HepG2 (cell line): ENCODE measurements around the gene RAPGEFL1. TPM values are rescaled to one million over a fixed set of nuclear protein-coding genes. Genes with fewer than 3 reads are reported as not detected.
A peak's percentile ranks its signal among the peaks of the same experiment; 100 is the strongest.

Source experiments
- AKAP8 ChIP-seq: sonication (generic); formaldehyde crosslinking; IDR thresholded peaks from 2 replicates; pipeline ENCODE4 v1.5.1; 2020; ENCODE audit warnings: mild to moderate bottlenecking, missing genetic modification reagents
- CBX1 ChIP-seq: IDR thresholded peaks from one replicate; pipeline ENCODE4 v1.6.1; 2016; ENCODE audit warnings: antibody characterized with exemption, low read depth
- DR1 ChIP-seq: sonication (generic); formaldehyde crosslinking; IDR thresholded peaks from 2 replicates; pipeline ENCODE4 v1.8.0; 2021; ENCODE audit warnings: mild to moderate bottlenecking, missing genetic modification reagents, inconsistent platforms
- GABPB1 ChIP-seq: IDR thresholded peaks from 2 replicates; pipeline ENCODE4 v1.6.1; 2016; ENCODE audit warnings: mild to moderate bottlenecking, missing genetic modification reagents, moderate library complexity, missing compliant biosample characterization
- GTF2F1 ChIP-seq: fragments of 150-350 bp; IDR thresholded peaks from 2 replicates; pipeline ENCODE4 v1.6.1; 2014; ENCODE audit warnings: low read length
- LRRFIP1 ChIP-seq: sonication (generic); formaldehyde crosslinking; conservative IDR thresholded peaks from 2 replicates; pipeline ENCODE4 v1.4.0; 2020; ENCODE audit warnings: missing genetic modification reagents
- MLX ChIP-seq: IDR thresholded peaks from 2 replicates; pipeline ENCODE4 v1.6.1; 2016
- NCOR1 ChIP-seq: fragments of 200-600 bp; sonication (generic); IDR thresholded peaks from 2 replicates; pipeline ENCODE4 v1.7.0; 2017; ENCODE audit warnings: antibody characterized with exemption, low read length, borderline replicate concordance
- NFIB ChIP-seq: sonication (generic); formaldehyde crosslinking; IDR thresholded peaks from 2 replicates; pipeline ENCODE4 v1.9.0; 2021; ENCODE audit warnings: missing genetic modification reagents, mild to moderate bottlenecking, borderline replicate concordance
- PLSCR1 ChIP-seq: sonication (generic); formaldehyde crosslinking; IDR thresholded peaks from 2 replicates; pipeline ENCODE4 v1.5.0; 2020; ENCODE audit warnings: missing genetic modification reagents, mild to moderate bottlenecking, borderline replicate concordance
- RAD51 ChIP-seq: fragments of 450-650 bp; IDR thresholded peaks from 2 replicates; pipeline ENCODE4 v1.6.1; 2016; ENCODE audit warnings: borderline replicate concordance
- REST ChIP-seq, 2 experiments: IDR thresholded peaks; 2 replicates each; pipeline ENCODE4 v1.6.1; 2011 to 2012; ENCODE audit warnings: low read length in 2 of 2, borderline replicate concordance in 1 of 2, low read depth in 1 of 2, mild to moderate bottlenecking in 1 of 2, moderate library complexity in 1 of 2
- SAFB2 ChIP-seq: sonication (generic); formaldehyde crosslinking; IDR thresholded peaks from 2 replicates; pipeline ENCODE4 v1.5.1; 2020; ENCODE audit warnings: missing genetic modification reagents, low read depth, mild to moderate bottlenecking, borderline replicate concordance
- SKI ChIP-seq: fragments of 450-650 bp; IDR thresholded peaks from one replicate; pipeline ENCODE4 v1.6.1; 2018; ENCODE audit warnings: mild to moderate bottlenecking; ENCODE audit not compliant: partially characterized antibody
- SMAD1 ChIP-seq: sonication (generic); formaldehyde crosslinking; IDR thresholded peaks from 2 replicates; pipeline ENCODE4 v1.4.0; 2020; ENCODE audit warnings: missing genetic modification reagents, low read depth, mild to moderate bottlenecking, borderline replicate concordance
- SMC3 ChIP-seq: IDR thresholded peaks from 2 replicates; pipeline ENCODE4 v1.6.1; 2011; ENCODE audit warnings: low read length, improper control_type of control experiment
- SNAPC2 ChIP-seq: sonication (generic); formaldehyde crosslinking; IDR thresholded peaks from 2 replicates; pipeline ENCODE4 v1.8.1; 2022; ENCODE audit warnings: mild to moderate bottlenecking, missing genetic modification reagents
- ZFP82 ChIP-seq: sonication (generic); formaldehyde crosslinking; IDR thresholded peaks from 2 replicates; pipeline ENCODE4 v1.5.1; 2020; ENCODE audit warnings: mild to moderate bottlenecking, missing genetic modification reagents, borderline replicate concordance
- ZKSCAN8 ChIP-seq: IDR thresholded peaks from 2 replicates; pipeline ENCODE4 v1.6.1; 2016; ENCODE audit warnings: borderline replicate concordance, missing genetic modification reagents, missing compliant biosample characterization
- ZNF24 ChIP-seq: fragments of 450-650 bp; IDR thresholded peaks from 2 replicates; pipeline ENCODE4 v1.6.1; 2017; ENCODE audit warnings: antibody characterized with exemption, mild to moderate bottlenecking
- ZNF3 ChIP-seq: IDR thresholded peaks from 2 replicates; pipeline ENCODE4 v1.7.0; 2017; ENCODE audit warnings: inconsistent platforms
- ZNF329 ChIP-seq: sonication (generic); formaldehyde crosslinking; IDR thresholded peaks from 2 replicates; pipeline ENCODE4 v1.9.0; 2021; ENCODE audit warnings: low read depth, mild to moderate bottlenecking, missing genetic modification reagents
- ZNF441 ChIP-seq: sonication (generic); formaldehyde crosslinking; IDR thresholded peaks from 2 replicates; pipeline ENCODE4 v1.7.0; 2021; ENCODE audit warnings: missing genetic modification reagents, borderline replicate concordance
- ZNF563 ChIP-seq: sonication (generic); formaldehyde crosslinking; IDR thresholded peaks from 2 replicates; pipeline ENCODE4 v1.8.0; 2022; ENCODE audit warnings: mild to moderate bottlenecking, moderate library complexity, missing genetic modification reagents
- ZNF83 ChIP-seq: sonication (generic); formaldehyde crosslinking; IDR thresholded peaks from 2 replicates; pipeline ENCODE4 v1.4.0; 2020; ENCODE audit warnings: missing genetic modification reagents, mild to moderate bottlenecking, borderline replicate concordance
- polyA plus RNA-seq, 8 experiments: library from polyadenylated mRNA; depleted of rRNA in 3 of 8; stranded (reverse) in 7 of 8; unstranded in 1 of 8; fragments of >200 nt; fragmentation: Illumina TruSeq in 4 of 8; extraction: Trizol in 4 of 8; gene quantifications; 2 replicates each; pipeline versions ENCODE4 v1.2.1 to v1.2.3, GENCODE V29; 2011 to 2016; ENCODE audit warnings: low read depth in 4 of 8, missing spikeins in 1 of 8, mixed read lengths in 1 of 8; ENCODE audit not compliant: insufficient read depth in 1 of 8
- total RNA-seq, 5 experiments: library from RNA; depleted of rRNA; stranded (reverse); fragments of >200 nt; fragmentation: Illumina TruSeq; extraction: Trizol; gene quantifications; 2 replicates each; pipeline ENCODE4 v1.2.3, GENCODE V29; 2016; ENCODE audit warnings: low read depth in 1 of 5

The RAPGEFL1 gene
- total and polyA plus RNA-seq, 2 of the 13 experiments (the other 11 are each of a cell fraction or from before 2014, with no cell fraction given): 4.5 to 7.8 TPM

- TF ChIP-seq REST (IDR thresholded peaks at IDR 0.05; ENCODE audit: borderline replicate concordance in 1 of 2, low read depth in 1 of 2, low read length in 2 of 2) (no peak), AKAP8 (no peak; the same call in 1 of the 2 replicates), SKI (no peak), NCOR1 (no peak), CBX1 (no peak), SAFB2 (CRISPR knock-in tag) (no peak), ZNF441 (CRISPR knock-in tag) (no peak; the same call in 1 of the 2 replicates), ZNF24 (0 out of 2 replicates have a peak, but pooled peaks have one; percentile 30), SMAD1 (CRISPR knock-in tag) (no peak), PLSCR1 (CRISPR knock-in tag) (no peak), RAD51 (no peak), ZNF83 (CRISPR knock-in tag) (no peak), NFIB (CRISPR knock-in tag) (no peak), MLX (CRISPR knock-in tag) (no peak), ZNF3 (CRISPR knock-in tag) (no peak), ZNF329 (CRISPR knock-in tag) (no peak), ZFP82 (CRISPR knock-in tag) (no peak), DR1 (CRISPR knock-in tag) (no peak), GTF2F1 (no peak), SNAPC2 (CRISPR knock-in tag) (0 out of 2 replicates have a peak, but pooled peaks have one; percentile 8), ZNF563 (CRISPR knock-in tag) (no peak), ZKSCAN8 (CRISPR knock-in tag) (no peak), GABPB1 (CRISPR knock-in tag) (no peak), LRRFIP1 (no peak), SMC3 (peak; percentile 90)
Measured at GRCh38 chr17:40168262-40168832, 8.9 kb upstream of the RAPGEFL1 start (continued).
